WTC11 (cell line): ENCODE results near the gene C1orf159. TPM values are rescaled to one million over a fixed set of nuclear protein-coding genes. Genes with fewer than 3 reads are reported as not detected.
A peak's percentile ranks its signal among the peaks of the same experiment; 100 is the strongest.

ENCODE experiments used
- ATAC-seq: fragments of 200-7000 bp; cut with Tn5 transposase; 2 replicates; pipeline ENCODE4 v1.10.0; 2021; ENCODE audit warnings: mild to moderate bottlenecking, moderate library complexity
- CTCF ChIA-PET: fragments of 300-600 bp; sonication (Branson Sonifier 250); formaldehyde crosslinking; loops from one replicate; lab custom pipeline; 2021; ENCODE audit warnings: antibody characterized with exemption; lab: Charles Lee
- POLR2A ChIA-PET: fragments of 350-600 bp; sonication (Branson Sonifier 250); formaldehyde crosslinking; loops from one replicate; lab custom pipeline; 2021; ENCODE audit warnings: antibody characterized with exemption; lab: Charles Lee
- DNase-seq: peaks from one replicate; pipeline ENCODE4 v3.0.0; 2021; ENCODE audit warnings: low spot score
- H3K27ac Mint-ChIP-seq: 2 replicates; pipeline ENCODE4 v1.8.0; 2021; ENCODE audit warnings: mixed read lengths
- H3K27me3 Mint-ChIP-seq: 2 replicates; pipeline ENCODE4 v1.8.0; 2021; ENCODE audit warnings: low read depth, mild to moderate bottlenecking, moderate library complexity, mixed read lengths
- H3K36me3 Mint-ChIP-seq: 2 replicates; pipeline ENCODE4 v1.8.0; 2021; ENCODE audit warnings: mixed read lengths
- H3K4me1 Mint-ChIP-seq: 2 replicates; pipeline ENCODE4 v1.8.0; 2022; ENCODE audit warnings: mixed read lengths
- H3K4me3 Mint-ChIP-seq: 2 replicates; pipeline ENCODE4 v1.8.0; 2021; ENCODE audit warnings: mild to moderate bottlenecking, moderate library complexity, mixed read lengths
- H3K9me3 Mint-ChIP-seq: 2 replicates; pipeline ENCODE4 v1.8.0; 2021; ENCODE audit warnings: mixed read lengths
- ATF1 ChIP-seq: sonication (generic); formaldehyde crosslinking; IDR thresholded peaks from 2 replicates; pipeline ENCODE4 v1.8.1; 2023; ENCODE audit warnings: mild to moderate bottlenecking, moderate library complexity, missing genetic modification reagents
- ATF3 ChIP-seq: sonication (generic); formaldehyde crosslinking; conservative IDR thresholded peaks from 2 replicates; pipeline ENCODE4 v1.8.1; 2022; ENCODE audit warnings: mild to moderate bottlenecking, missing genetic modification reagents
- CDX4 ChIP-seq: fragments of 250-450 bp; sonication (Bioruptor Pico); IDR thresholded peaks from 2 replicates; pipeline ENCODE4 v1.9.0; 2021; ENCODE audit warnings: moderate library complexity, mild to moderate bottlenecking, inconsistent platforms, borderline replicate concordance
- E2F5 ChIP-seq: sonication (generic); formaldehyde crosslinking; IDR thresholded peaks from 2 replicates; pipeline ENCODE4 v1.8.1; 2022; ENCODE audit warnings: mild to moderate bottlenecking, moderate library complexity, missing genetic modification reagents
- FOXK1 ChIP-seq: sonication (generic); formaldehyde crosslinking; IDR thresholded peaks from 2 replicates; pipeline ENCODE4 v1.8.0; 2022; ENCODE audit warnings: mild to moderate bottlenecking, moderate library complexity, missing genetic modification reagents
- GTF2I ChIP-seq: fragments of 250-450 bp; sonication (Bioruptor Pico); conservative IDR thresholded peaks from 2 replicates; pipeline ENCODE4 v1.4.0; 2021; ENCODE audit warnings: mild to moderate bottlenecking
- IRF2 ChIP-seq: sonication (generic); formaldehyde crosslinking; IDR thresholded peaks from 2 replicates; pipeline ENCODE4 v1.8.0; 2022; ENCODE audit warnings: low read depth, missing genetic modification reagents, borderline replicate concordance
- JUN ChIP-seq: sonication (generic); formaldehyde crosslinking; IDR thresholded peaks from 2 replicates; pipeline ENCODE4 v1.8.0; 2023; ENCODE audit warnings: mild to moderate bottlenecking, missing genetic modification reagents
- MAX ChIP-seq: sonication (generic); formaldehyde crosslinking; IDR thresholded peaks from 2 replicates; pipeline ENCODE4 v1.8.0; 2022; ENCODE audit warnings: mild to moderate bottlenecking, missing genetic modification reagents
- NFATC4 ChIP-seq: fragments of 250-450 bp; sonication (Bioruptor Pico); IDR thresholded peaks from 2 replicates; pipeline ENCODE4 v1.9.0; 2021; ENCODE audit warnings: mild to moderate bottlenecking
- NFYB ChIP-seq: sonication (generic); formaldehyde crosslinking; conservative IDR thresholded peaks from 2 replicates; pipeline ENCODE4 v1.8.0; 2022; ENCODE audit warnings: low read depth, missing genetic modification reagents
- PRDM15 ChIP-seq: sonication (generic); formaldehyde crosslinking; IDR thresholded peaks from 2 replicates; pipeline ENCODE4 v1.8.0; 2022; ENCODE audit warnings: missing genetic modification reagents
- RELA ChIP-seq: sonication (generic); formaldehyde crosslinking; IDR thresholded peaks from 2 replicates; pipeline ENCODE4 v1.8.1; 2022; ENCODE audit warnings: missing genetic modification reagents, mild to moderate bottlenecking, borderline replicate concordance
- SP1 ChIP-seq: sonication (generic); formaldehyde crosslinking; conservative IDR thresholded peaks from 2 replicates; pipeline ENCODE4 v1.8.1; 2022; ENCODE audit warnings: missing genetic modification reagents
- STAT6 ChIP-seq: sonication (generic); formaldehyde crosslinking; conservative IDR thresholded peaks from 2 replicates; pipeline ENCODE4 v1.8.1; 2023; ENCODE audit warnings: mild to moderate bottlenecking, low read depth, missing genetic modification reagents, moderate library complexity
- TEAD1 ChIP-seq: sonication (generic); formaldehyde crosslinking; IDR thresholded peaks from 2 replicates; pipeline ENCODE4 v1.8.0; 2022; ENCODE audit warnings: mild to moderate bottlenecking, missing genetic modification reagents
- USF1 ChIP-seq: sonication (generic); formaldehyde crosslinking; IDR thresholded peaks from 2 replicates; pipeline ENCODE4 v1.8.0; 2022; ENCODE audit warnings: mild to moderate bottlenecking, missing genetic modification reagents
- ZNF121 ChIP-seq: sonication (generic); formaldehyde crosslinking; IDR thresholded peaks from 2 replicates; pipeline ENCODE4 v1.8.0; 2023; ENCODE audit warnings: missing genetic modification reagents
- ZNF416 ChIP-seq: fragments of 250-450 bp; sonication (Bioruptor Pico); IDR thresholded peaks from 2 replicates; pipeline ENCODE4 v1.9.0; 2021; ENCODE audit warnings: mild to moderate bottlenecking, inconsistent platforms
- ZNF423 ChIP-seq: fragments of 250-450 bp; sonication (Bioruptor Pico); IDR thresholded peaks from 2 replicates; pipeline ENCODE4 v2.1.2; 2022; ENCODE audit warnings: mild to moderate bottlenecking, moderate library complexity
- ZNF671 ChIP-seq: fragments of 250-450 bp; sonication (Bioruptor Pico); IDR thresholded peaks from 2 replicates; pipeline ENCODE4 v1.8.0; 2021; ENCODE audit warnings: mild to moderate bottlenecking
- total RNA-seq: library from RNA; stranded (reverse); gene quantifications from 3 replicates; pipeline ENCODE4 v1.2.3, GENCODE V29; 2021

Gene C1orf159
- total RNA-seq, 1 experiment from 2014 or later, result 17.8 TPM

- H3K9me3 Mint-ChIP-seq, result peaks cover 17% of the 10 kb centered on the region
- TF ChIP-seq ZNF423 (CRISPR knock-in tag) (peak; percentile 81), E2F5 (CRISPR knock-in tag) (0 out of 2 replicates have a peak, but pooled peaks have one; percentile 24), NFYB (CRISPR knock-in tag) (0 out of 2 replicates have a peak, but pooled peaks have one; percentile 10), RELA (no peak), GTF2I (no peak), CDX4 (no peak), USF1 (CRISPR knock-in tag) (0 out of 2 replicates have a peak, but pooled peaks have one; percentile 35), MAX (CRISPR knock-in tag) (peak; percentile 61; the same call in 1 of the 2 replicates), ZNF121 (CRISPR knock-in tag) (peak; percentile 71; the same call in 1 of the 2 replicates), IRF2 (no peak), TEAD1 (CRISPR knock-in tag) (no peak), ZNF416 (no peak), SP1 (CRISPR knock-in tag) (peak; percentile 62)
- ATAC-seq (peak; percentile 42), DNase-seq (no peak)
- ChIA-PET POLR2A (no interaction called here), CTCF (interaction anchor here (1.0 to 2.6 kb wide), 7 partner anchors 11 to 94 kb away, joined by 3 to 9 read pairs (median 3); partner anchors contain the start of genes C1orf159 and TTLL10)
- H3K27me3 Mint-ChIP-seq, result peaks cover 11% of the 10 kb centered on the region; the same call in 1 of the 2 replicates
- peak overlapping the region; percentile 47 for H3K4me3 Mint-ChIP-seq
- H3K27ac Mint-ChIP-seq, result no peak overlapping the region
- H3K36me3 Mint-ChIP-seq, result peaks cover 12% of the 10 kb centered on the region
- H3K4me1 Mint-ChIP-seq, result no peaks in the 10 kb centered on the region
Measured at GRCh38 chr1:1157914-1158710, 42.2 kb upstream of the C1orf159 start.

GRCh38 chr1:1157426-1157913 is 41.6 kb upstream of the C1orf159 start:
- 0 out of 2 replicates have a peak, but pooled peaks have one; percentile 17 for TF ChIP-seq JUN (CRISPR knock-in tag)
- TF ChIP-seq SP1 (CRISPR knock-in tag), result no peak; the same call in 1 of the 2 replicates
- TF ChIP-seq, all 79 proteins: peak for 1
- ChIA-PET CTCF (interaction anchor here (0.9 to 2.6 kb wide), 9 partner anchors 11 to 976 kb away, joined by 3 to 9 read pairs (median 3); partner anchors contain the start of genes C1orf159 and TTLL10), POLR2A (no interaction called here)
- Mint-ChIP-seq H3K4me1 (no peaks in the 10 kb centered on the region), H3K27me3 (peaks cover 16% of the 10 kb centered on the region), H3K36me3 (peaks cover 18% of the 10 kb centered on the region), H3K4me3 (peak overlapping the region; percentile 55), H3K27ac (no peak overlapping the region), H3K9me3 (peaks cover 23% of the 10 kb centered on the region)
- DNase-seq, result peak; percentile 75
- ATAC-seq, result peak; percentile 81

- H3K27me3 Mint-ChIP-seq, result peaks cover 20% of the 10 kb centered on the region
- no peak for DNase-seq
- TF ChIP-seq ZNF671 (CRISPR knock-in tag) (no peak), FOXK1 (CRISPR knock-in tag) (no peak), GTF2I (no peak), NFATC4 (CRISPR knock-in tag) (no peak), STAT6 (CRISPR knock-in tag) (no peak), CDX4 (no peak), PRDM15 (CRISPR knock-in tag) (no peak), ATF3 (CRISPR knock-in tag) (no peak), ATF1 (CRISPR knock-in tag) (no peak)
Measured at GRCh38 chr1:1157033-1157365, 41.1 kb upstream of the C1orf159 start.

More at GRCh38 chr1:1157033-1157365, 41.1 kb upstream of the C1orf159 start:
- ChIA-PET CTCF (interaction anchor here (0.9 to 2.6 kb wide), 9 partner anchors 12 to 976 kb away, joined by 3 to 9 read pairs (median 3); partner anchors contain the start of genes C1orf159 and TTLL10), POLR2A (no interaction called here)
- Mint-ChIP-seq H3K36me3 (peaks cover 22% of the 10 kb centered on the region), H3K4me3 (no peak overlapping the region), H3K4me1 (no peaks in the 10 kb centered on the region), H3K27ac (no peak overlapping the region), H3K9me3 (peaks cover 28% of the 10 kb centered on the region)
- ATAC-seq, result peak; percentile 6; the same call in 1 of the 2 replicates
